HepG2 (cell line): Measurements from ENCODE around the gene TRIM54. TPM values are rescaled to one million over a fixed set of nuclear protein-coding genes. Genes with fewer than 3 reads are reported as not detected.

Experiments
- FOXJ3 ChIP-seq: sonication (generic); formaldehyde crosslinking; IDR thresholded peaks from 2 replicates; pipeline ENCODE4 v1.4.0; 2020; ENCODE audit warnings: missing genetic modification reagents, mild to moderate bottlenecking, borderline replicate concordance
- GPN1 ChIP-seq: sonication (generic); formaldehyde crosslinking; IDR thresholded peaks from 2 replicates; pipeline ENCODE4 v1.5.1; 2020; ENCODE audit warnings: missing genetic modification reagents, borderline replicate concordance
- NCOA1 ChIP-seq: sonication (generic); formaldehyde crosslinking; IDR thresholded peaks from 2 replicates; pipeline ENCODE4 v1.9.0; 2021; ENCODE audit warnings: missing genetic modification reagents
- RFXAP ChIP-seq: sonication (generic); formaldehyde crosslinking; IDR thresholded peaks from 2 replicates; pipeline ENCODE4 v1.4.0; 2020; ENCODE audit warnings: missing genetic modification reagents, borderline replicate concordance
- SIX4 ChIP-seq: sonication (generic); formaldehyde crosslinking; IDR thresholded peaks from 2 replicates; pipeline ENCODE4 v1.4.0; 2020; ENCODE audit warnings: missing genetic modification reagents
- ZBTB20 ChIP-seq: sonication (generic); formaldehyde crosslinking; IDR thresholded peaks from 2 replicates; pipeline ENCODE4 v1.8.1; 2023; ENCODE audit warnings: missing genetic modification reagents, low read depth, mild to moderate bottlenecking, borderline replicate concordance
- ZNF260 ChIP-seq: sonication (generic); formaldehyde crosslinking; IDR thresholded peaks from 2 replicates; pipeline ENCODE4 v1.4.0; 2020; ENCODE audit warnings: missing genetic modification reagents, low read depth, mild to moderate bottlenecking, borderline replicate concordance
- ZNF451 ChIP-seq: sonication (generic); formaldehyde crosslinking; IDR thresholded peaks from 2 replicates; pipeline ENCODE4 v1.5.0; 2020; ENCODE audit warnings: mild to moderate bottlenecking, missing genetic modification reagents
- ZNF652 ChIP-seq: IDR thresholded peaks from 2 replicates; pipeline ENCODE4 v1.6.1; 2016; ENCODE audit warnings: low read depth, borderline replicate concordance
- ZSCAN31 ChIP-seq: sonication (generic); formaldehyde crosslinking; IDR thresholded peaks from 2 replicates; pipeline ENCODE4 v1.5.0; 2020; ENCODE audit warnings: low read depth, mild to moderate bottlenecking, missing genetic modification reagents
- polyA plus RNA-seq, 8 experiments: library from polyadenylated mRNA; depleted of rRNA in 3 of 8; stranded (reverse) in 7 of 8; unstranded in 1 of 8; fragments of >200 nt; fragmentation: Illumina TruSeq in 4 of 8; extraction: Trizol in 4 of 8; gene quantifications; 2 replicates each; pipeline versions ENCODE4 v1.2.1 to v1.2.3, GENCODE V29; 2011 to 2016; ENCODE audit warnings: low read depth in 4 of 8, missing spikeins in 1 of 8, mixed read lengths in 1 of 8; ENCODE audit not compliant: insufficient read depth in 1 of 8
- total RNA-seq, 5 experiments: library from RNA; depleted of rRNA; stranded (reverse); fragments of >200 nt; fragmentation: Illumina TruSeq; extraction: Trizol; gene quantifications; 2 replicates each; pipeline ENCODE4 v1.2.3, GENCODE V29; 2016; ENCODE audit warnings: low read depth in 1 of 5
- TF ChIP-seq, protein P1 (sequence below): sonication (generic); formaldehyde crosslinking; IDR thresholded peaks from 2 replicates; pipeline ENCODE4 v1.4.0; 2020; ENCODE audit warnings: mild to moderate bottlenecking, missing genetic modification reagents
- TF ChIP-seq, protein P2 (sequence below): IDR thresholded peaks from 2 replicates; pipeline ENCODE4 v1.6.1; 2016
- TF ChIP-seq, protein P3 (sequence below): sonication (generic); formaldehyde crosslinking; IDR thresholded peaks from 2 replicates; pipeline ENCODE4 v1.5.1; 2020; ENCODE audit warnings: missing genetic modification reagents, mild to moderate bottlenecking, borderline replicate concordance
- TF ChIP-seq, protein P4 (sequence below): sonication (generic); formaldehyde crosslinking; conservative IDR thresholded peaks from 2 replicates; pipeline ENCODE4 v1.4.0; 2020; ENCODE audit warnings: missing genetic modification reagents
- TF ChIP-seq, protein P5 (sequence below): sonication (generic); formaldehyde crosslinking; IDR thresholded peaks from 2 replicates; pipeline ENCODE4 v1.4.0; 2020; ENCODE audit warnings: missing genetic modification reagents

Gene TRIM54
- total and polyA plus RNA-seq, 2 of the 13 experiments (the other 11 are each of a cell fraction or from before 2014, with no cell fraction given), result 0.07 to 0.13 TPM

DNA sequence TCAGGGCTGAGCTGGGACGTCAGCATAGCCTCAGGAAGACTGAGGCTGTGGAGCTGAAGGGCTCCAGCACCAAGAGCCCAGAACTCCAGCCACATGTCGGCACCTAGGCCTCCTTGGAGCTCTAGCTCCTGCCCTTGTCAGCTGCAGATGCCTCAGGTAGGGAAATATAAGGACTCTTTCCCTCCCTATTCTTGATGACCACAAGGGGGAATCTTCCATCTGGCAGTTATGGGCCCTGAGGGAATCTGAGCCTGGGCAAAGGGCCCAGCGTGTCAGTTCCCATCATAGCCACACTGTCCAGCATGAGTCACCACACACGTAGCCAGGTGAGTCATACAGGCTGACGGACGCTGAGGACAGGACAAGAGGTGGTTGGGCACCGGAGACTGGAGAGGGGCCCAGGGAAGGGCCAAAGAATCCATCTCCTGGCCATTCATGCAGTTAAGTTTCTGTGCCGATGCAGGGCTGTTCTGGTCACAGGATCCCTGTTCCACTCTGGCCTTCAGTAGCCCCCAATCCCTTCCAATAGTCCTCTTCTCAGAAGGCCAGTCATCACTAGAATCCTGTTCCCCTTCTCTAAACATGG lies 38.8 kb downstream of the TRIM54 start (continued):
- TF ChIP-seq, protein P1, sequence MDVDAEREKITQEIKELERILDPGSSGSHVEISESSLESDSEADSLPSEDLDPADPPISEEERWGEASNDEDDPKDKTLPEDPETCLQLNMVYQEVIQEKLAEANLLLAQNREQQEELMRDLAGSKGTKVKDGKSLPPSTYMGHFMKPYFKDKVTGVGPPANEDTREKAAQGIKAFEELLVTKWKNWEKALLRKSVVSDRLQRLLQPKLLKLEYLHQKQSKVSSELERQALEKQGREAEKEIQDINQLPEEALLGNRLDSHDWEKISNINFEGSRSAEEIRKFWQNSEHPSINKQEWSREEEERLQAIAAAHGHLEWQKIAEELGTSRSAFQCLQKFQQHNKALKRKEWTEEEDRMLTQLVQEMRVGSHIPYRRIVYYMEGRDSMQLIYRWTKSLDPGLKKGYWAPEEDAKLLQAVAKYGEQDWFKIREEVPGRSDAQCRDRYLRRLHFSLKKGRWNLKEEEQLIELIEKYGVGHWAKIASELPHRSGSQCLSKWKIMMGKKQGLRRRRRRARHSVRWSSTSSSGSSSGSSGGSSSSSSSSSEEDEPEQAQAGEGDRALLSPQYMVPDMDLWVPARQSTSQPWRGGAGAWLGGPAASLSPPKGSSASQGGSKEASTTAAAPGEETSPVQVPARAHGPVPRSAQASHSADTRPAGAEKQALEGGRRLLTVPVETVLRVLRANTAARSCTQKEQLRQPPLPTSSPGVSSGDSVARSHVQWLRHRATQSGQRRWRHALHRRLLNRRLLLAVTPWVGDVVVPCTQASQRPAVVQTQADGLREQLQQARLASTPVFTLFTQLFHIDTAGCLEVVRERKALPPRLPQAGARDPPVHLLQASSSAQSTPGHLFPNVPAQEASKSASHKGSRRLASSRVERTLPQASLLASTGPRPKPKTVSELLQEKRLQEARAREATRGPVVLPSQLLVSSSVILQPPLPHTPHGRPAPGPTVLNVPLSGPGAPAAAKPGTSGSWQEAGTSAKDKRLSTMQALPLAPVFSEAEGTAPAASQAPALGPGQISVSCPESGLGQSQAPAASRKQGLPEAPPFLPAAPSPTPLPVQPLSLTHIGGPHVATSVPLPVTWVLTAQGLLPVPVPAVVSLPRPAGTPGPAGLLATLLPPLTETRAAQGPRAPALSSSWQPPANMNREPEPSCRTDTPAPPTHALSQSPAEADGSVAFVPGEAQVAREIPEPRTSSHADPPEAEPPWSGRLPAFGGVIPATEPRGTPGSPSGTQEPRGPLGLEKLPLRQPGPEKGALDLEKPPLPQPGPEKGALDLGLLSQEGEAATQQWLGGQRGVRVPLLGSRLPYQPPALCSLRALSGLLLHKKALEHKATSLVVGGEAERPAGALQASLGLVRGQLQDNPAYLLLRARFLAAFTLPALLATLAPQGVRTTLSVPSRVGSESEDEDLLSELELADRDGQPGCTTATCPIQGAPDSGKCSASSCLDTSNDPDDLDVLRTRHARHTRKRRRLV (CRISPR knock-in tag), result no peak
- TF ChIP-seq, protein P2, sequence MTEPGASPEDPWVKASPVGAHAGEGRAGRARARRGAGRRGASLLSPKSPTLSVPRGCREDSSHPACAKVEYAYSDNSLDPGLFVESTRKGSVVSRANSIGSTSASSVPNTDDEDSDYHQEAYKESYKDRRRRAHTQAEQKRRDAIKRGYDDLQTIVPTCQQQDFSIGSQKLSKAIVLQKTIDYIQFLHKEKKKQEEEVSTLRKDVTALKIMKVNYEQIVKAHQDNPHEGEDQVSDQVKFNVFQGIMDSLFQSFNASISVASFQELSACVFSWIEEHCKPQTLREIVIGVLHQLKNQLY (CRISPR knock-in tag), result no peak
- TF ChIP-seq, protein P3, sequence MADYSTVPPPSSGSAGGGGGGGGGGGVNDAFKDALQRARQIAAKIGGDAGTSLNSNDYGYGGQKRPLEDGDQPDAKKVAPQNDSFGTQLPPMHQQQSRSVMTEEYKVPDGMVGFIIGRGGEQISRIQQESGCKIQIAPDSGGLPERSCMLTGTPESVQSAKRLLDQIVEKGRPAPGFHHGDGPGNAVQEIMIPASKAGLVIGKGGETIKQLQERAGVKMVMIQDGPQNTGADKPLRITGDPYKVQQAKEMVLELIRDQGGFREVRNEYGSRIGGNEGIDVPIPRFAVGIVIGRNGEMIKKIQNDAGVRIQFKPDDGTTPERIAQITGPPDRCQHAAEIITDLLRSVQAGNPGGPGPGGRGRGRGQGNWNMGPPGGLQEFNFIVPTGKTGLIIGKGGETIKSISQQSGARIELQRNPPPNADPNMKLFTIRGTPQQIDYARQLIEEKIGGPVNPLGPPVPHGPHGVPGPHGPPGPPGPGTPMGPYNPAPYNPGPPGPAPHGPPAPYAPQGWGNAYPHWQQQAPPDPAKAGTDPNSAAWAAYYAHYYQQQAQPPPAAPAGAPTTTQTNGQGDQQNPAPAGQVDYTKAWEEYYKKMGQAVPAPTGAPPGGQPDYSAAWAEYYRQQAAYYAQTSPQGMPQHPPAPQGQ, result peak; percentile 94
- TF ChIP-seq, protein P4, sequence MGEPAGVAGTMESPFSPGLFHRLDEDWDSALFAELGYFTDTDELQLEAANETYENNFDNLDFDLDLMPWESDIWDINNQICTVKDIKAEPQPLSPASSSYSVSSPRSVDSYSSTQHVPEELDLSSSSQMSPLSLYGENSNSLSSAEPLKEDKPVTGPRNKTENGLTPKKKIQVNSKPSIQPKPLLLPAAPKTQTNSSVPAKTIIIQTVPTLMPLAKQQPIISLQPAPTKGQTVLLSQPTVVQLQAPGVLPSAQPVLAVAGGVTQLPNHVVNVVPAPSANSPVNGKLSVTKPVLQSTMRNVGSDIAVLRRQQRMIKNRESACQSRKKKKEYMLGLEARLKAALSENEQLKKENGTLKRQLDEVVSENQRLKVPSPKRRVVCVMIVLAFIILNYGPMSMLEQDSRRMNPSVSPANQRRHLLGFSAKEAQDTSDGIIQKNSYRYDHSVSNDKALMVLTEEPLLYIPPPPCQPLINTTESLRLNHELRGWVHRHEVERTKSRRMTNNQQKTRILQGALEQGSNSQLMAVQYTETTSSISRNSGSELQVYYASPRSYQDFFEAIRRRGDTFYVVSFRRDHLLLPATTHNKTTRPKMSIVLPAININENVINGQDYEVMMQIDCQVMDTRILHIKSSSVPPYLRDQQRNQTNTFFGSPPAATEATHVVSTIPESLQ (CRISPR knock-in tag), result 0 out of 2 replicates have a peak, but pooled peaks have one; percentile 45
- TF ChIP-seq ZSCAN31 (CRISPR knock-in tag) (peak; percentile 73), ZNF260 (CRISPR knock-in tag) (no peak), FOXJ3 (0 out of 2 replicates have a peak, but pooled peaks have one; percentile 28), ZBTB20 (CRISPR knock-in tag) (peak; percentile 63; the same call in 1 of the 2 replicates), SIX4 (CRISPR knock-in tag) (peak; percentile 83), NCOA1 (no peak), ZNF451 (peak; percentile 78; the same call in 1 of the 2 replicates), RFXAP (CRISPR knock-in tag) (peak; percentile 24; the same call in 1 of the 2 replicates), ZNF652 (CRISPR knock-in tag) (peak; percentile 21; the same call in 1 of the 2 replicates), GPN1 (CRISPR knock-in tag) (no peak)
- TF ChIP-seq, protein P5, sequence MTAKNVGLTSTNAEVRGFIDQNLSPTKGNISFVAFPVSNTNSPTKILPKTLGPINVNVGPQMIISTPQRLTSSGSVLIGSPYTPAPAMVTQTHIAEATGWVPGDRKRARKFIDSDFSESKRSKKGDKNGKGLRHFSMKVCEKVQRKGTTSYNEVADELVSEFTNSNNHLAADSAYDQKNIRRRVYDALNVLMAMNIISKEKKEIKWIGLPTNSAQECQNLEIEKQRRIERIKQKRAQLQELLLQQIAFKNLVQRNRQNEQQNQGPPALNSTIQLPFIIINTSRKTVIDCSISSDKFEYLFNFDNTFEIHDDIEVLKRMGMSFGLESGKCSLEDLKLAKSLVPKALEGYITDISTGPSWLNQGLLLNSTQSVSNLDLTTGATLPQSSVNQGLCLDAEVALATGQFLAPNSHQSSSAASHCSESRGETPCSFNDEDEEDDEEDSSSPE, result peak; percentile 43; the same call in 1 of the 2 replicates
